ENCODE measurements around the gene OR6C65.
"Not testable (repeated sequence)": the region's sequence is repeated elsewhere in the genome, so short reads cannot be mapped to it uniquely, and the experiment has no call there.

OR6C65 gene

DNA sequence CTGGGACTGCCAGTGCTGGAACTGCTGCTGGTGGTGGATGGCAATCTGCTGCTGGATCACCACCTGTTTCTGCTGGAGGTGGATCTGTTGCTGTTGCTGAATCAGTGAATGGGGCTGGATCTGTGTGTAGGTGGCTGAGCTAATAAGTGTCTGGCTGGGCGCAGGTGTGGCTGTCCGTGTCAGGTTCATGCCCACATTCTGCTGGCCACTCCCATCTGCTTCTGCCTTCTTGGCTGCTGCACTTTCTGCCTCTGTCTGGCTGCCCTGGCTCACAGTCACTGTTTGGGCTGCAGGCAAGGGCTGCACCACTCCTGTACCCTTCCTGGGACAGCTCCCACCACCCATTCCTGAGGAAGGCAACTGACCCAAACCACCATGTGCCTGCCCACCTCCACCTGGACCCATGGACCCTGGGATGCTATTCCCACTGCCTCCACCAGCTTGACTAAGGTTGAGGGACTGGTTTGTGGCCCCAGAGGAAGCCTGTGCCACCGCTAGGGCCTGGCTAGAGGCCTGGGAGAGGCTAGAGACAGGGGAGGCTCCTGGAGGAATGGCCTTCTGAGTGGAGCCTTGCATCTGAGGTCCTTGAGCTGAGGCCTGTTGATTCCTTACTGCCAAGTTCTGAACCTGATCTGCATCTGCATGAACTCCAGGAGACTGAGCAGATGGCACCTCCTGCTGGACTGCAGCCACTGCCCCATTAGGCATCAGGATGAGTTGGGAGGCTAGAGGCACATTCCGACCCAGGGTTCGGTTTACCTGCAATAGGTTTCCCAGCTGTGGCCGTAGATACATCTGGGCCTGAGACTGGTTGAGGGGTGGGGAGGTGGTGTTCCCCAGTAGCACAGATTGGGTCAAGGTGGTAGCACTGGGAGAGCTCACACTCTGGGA is 13.4 kb downstream of the OR6C65 start:
- WGBS, 2 experiments (ENCODE audit: insufficient coverage in 2 of 2): 100% methylated on average over 1 of the region's 6 CpGs; no CpG with 5 or more reads in 1 of the 2 experiments
- H3K36me3 ChIP-seq (ENCODE audit: control insufficient read depth, insufficient read depth, low read length); H3K4me3 ChIP-seq (ENCODE audit: extremely low read depth, insufficient read depth, low read length, poor library complexity, severe bottlenecking): not testable (repeated sequence)

DNA sequence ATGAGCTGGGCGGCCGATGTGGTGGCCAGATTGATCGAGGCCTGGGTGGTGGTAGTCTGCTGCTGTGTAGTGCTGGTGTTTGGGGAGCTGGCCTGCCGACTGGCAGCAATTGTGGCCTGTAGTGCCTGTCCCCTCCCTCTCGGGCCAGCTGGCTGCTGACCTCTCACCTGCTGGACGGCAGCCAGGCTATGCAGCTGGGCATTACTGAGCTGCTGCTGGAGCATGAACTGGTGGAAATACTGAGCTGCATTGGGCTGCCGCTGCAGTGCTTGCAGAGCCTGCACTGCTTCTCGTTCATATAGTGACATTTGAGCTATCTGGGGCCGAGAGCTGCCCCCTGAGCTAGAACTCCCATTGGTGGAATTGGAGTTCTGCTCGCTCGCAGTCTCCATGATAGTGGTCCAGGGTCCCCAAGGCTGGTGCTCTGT is 14.1 kb downstream of the OR6C65 start:
- H3K36me3 ChIP-seq (ENCODE audit: control insufficient read depth, insufficient read depth, low read length); H3K4me1 ChIP-seq (ENCODE audit: control insufficient read depth, insufficient read depth, low read length, poor library complexity, severe bottlenecking); H3K9me3 ChIP-seq (ENCODE audit: control insufficient read depth, low read length); H3K27ac ChIP-seq (ENCODE audit: low read depth, low read length, severe bottlenecking); H3K4me3 ChIP-seq (ENCODE audit: extremely low read depth, insufficient read depth, low read length, poor library complexity, severe bottlenecking): not testable (repeated sequence)
- WGBS, 2 experiments (ENCODE audit: insufficient coverage in 2 of 2): 71 to 77% methylated on average over 4 to 5 of the region's 11 CpGs

More for the DNA sequence above, 13.4 kb downstream of the OR6C65 start:
- not testable (repeated sequence) for H3K4me1 ChIP-seq (ENCODE audit: control insufficient read depth, insufficient read depth, low read length, poor library complexity, severe bottlenecking); H3K9me3 ChIP-seq (ENCODE audit: control insufficient read depth, low read length); H3K27ac ChIP-seq (ENCODE audit: low read depth, low read length, severe bottlenecking)

- H3K27ac ChIP-seq (ENCODE audit: low read depth, low read length, severe bottlenecking); H3K9me3 ChIP-seq (ENCODE audit: control insufficient read depth, low read length); H3K4me1 ChIP-seq (ENCODE audit: control insufficient read depth, insufficient read depth, low read length, poor library complexity, severe bottlenecking); H3K36me3 ChIP-seq (ENCODE audit: control insufficient read depth, insufficient read depth, low read length); H3K4me3 ChIP-seq (ENCODE audit: extremely low read depth, insufficient read depth, low read length, poor library complexity, severe bottlenecking): not testable (repeated sequence)
- 60% methylated on average over 2 of the region's 34 CpGs; no CpG with 5 or more reads in 1 of the 2 experiments for WGBS, 2 experiments (ENCODE audit: insufficient coverage in 2 of 2)
These were observed 14.6 kb downstream of the OR6C65 start for GRCh38 chr12:55414889-55415288.

GRCh38 chr12:55416961-55417360 is 16.6 kb downstream of the OR6C65 start:
- Histone ChIP-seq H3K36me3 (ENCODE audit: control insufficient read depth, insufficient read depth, low read length) (no peaks in the 10 kb centered on the region), H3K9me3 (ENCODE audit: control insufficient read depth, low read length) (no peaks in the 10 kb centered on the region), H3K27ac (ENCODE audit: low read depth, low read length, severe bottlenecking) (no peak overlapping the region), H3K4me3 (ENCODE audit: extremely low read depth, insufficient read depth, low read length, poor library complexity, severe bottlenecking) (no peak overlapping the region), H3K4me1 (ENCODE audit: control insufficient read depth, insufficient read depth, low read length, poor library complexity, severe bottlenecking) (no peaks in the 10 kb centered on the region)
- no CpG with 5 or more reads among the region's 1 CpG for WGBS, 2 experiments (ENCODE audit: insufficient coverage in 2 of 2)

DNA sequence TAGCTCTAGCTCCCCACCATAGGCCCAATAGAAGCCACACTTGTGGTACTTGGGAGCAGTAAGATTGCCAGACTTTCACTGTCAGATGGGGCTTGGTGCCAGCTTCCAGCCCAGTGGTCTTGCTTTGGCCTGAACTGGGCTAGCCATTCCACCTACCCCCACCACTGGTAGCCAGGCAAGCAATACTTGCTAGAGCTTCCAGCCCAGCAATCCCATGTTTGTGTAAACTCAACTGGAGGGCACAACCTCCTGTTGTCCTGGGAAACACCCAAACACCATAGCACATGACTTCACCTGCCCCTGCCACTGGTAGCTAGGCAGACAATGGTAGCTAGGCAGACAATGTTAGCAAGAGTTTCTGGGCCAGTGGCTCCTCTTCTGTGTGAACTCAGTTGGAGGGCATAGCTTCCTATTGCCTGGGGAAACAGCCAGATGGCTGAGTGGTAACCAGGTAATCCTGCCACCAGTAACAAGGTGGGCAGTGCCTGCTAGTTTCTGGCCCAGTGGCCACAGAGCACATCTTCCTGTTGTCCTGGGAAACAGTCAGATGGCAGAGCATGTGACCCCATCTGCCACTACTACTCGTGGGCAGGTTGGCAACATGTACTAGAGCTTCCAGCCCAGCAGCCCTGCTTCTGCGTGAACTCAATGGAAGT is 20.1 kb downstream of the OR6C65 start:
- 75 to 100% methylated on average over 2 of the region's 2 CpGs for WGBS, 2 experiments (ENCODE audit: insufficient coverage in 2 of 2)
- H3K4me3 ChIP-seq (ENCODE audit: extremely low read depth, insufficient read depth, low read length, poor library complexity, severe bottlenecking): no peak overlapping the region
- no peaks in the 10 kb centered on the region for H3K4me1 ChIP-seq (ENCODE audit: control insufficient read depth, insufficient read depth, low read length, poor library complexity, severe bottlenecking)
- no peaks in the 10 kb centered on the region for H3K36me3 ChIP-seq (ENCODE audit: control insufficient read depth, insufficient read depth, low read length)
- no peaks in the 10 kb centered on the region for H3K9me3 ChIP-seq (ENCODE audit: control insufficient read depth, low read length)
- no peak overlapping the region for H3K27ac ChIP-seq (ENCODE audit: low read depth, low read length, severe bottlenecking)

DNA sequence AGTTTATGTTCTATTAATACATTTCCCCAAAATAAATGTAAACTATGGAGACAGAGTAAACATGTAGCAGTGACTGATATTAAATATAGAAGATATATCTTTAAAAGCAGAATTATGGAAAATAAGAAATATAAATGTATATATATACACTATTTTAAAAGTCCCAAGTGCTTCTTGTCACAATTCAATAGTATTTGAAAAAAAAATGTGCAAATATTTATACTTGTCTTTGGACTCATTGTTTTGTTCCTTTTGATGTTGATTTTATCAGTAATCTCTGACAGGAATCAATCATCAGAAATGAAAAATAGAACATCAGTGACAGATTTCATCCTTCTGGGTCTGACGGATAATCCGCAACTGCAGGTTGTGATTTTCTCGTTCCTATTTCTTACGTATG is 25.6 kb downstream of the OR6C65 start, which contains the start of gene OR6C76:
OR6C76 (plus strand) TSS at position 301 of the 400 bp plus-strand sequence; CDS start at position 301, 0 bp downstream.
- Histone ChIP-seq H3K4me3 (ENCODE audit: extremely low read depth, insufficient read depth, low read length, poor library complexity, severe bottlenecking) (no peak within 1 kb of the TSS), H3K9me3 (ENCODE audit: control insufficient read depth, low read length) (no peaks in the 10 kb centered on the region), H3K27ac (ENCODE audit: low read depth, low read length, severe bottlenecking) (no peak within 1 kb of the TSS), H3K36me3 (ENCODE audit: control insufficient read depth, insufficient read depth, low read length) (no peaks in the 10 kb centered on the region), H3K4me1 (ENCODE audit: control insufficient read depth, insufficient read depth, low read length, poor library complexity, severe bottlenecking) (no peaks in the 10 kb centered on the region)
- 89 to 92% methylated on average over 4 of the region's 4 CpGs for WGBS, 2 experiments (ENCODE audit: insufficient coverage in 2 of 2)

- H3K27ac ChIP-seq (ENCODE audit: low read depth, low read length, severe bottlenecking): no peak overlapping the region
- H3K9me3 ChIP-seq (ENCODE audit: control insufficient read depth, low read length): no peaks in the 10 kb centered on the region
- H3K36me3 ChIP-seq (ENCODE audit: control insufficient read depth, insufficient read depth, low read length): no peaks in the 10 kb centered on the region
- WGBS, 2 experiments (ENCODE audit: insufficient coverage in 2 of 2): no CpG with 5 or more reads among the region's 1 CpG
- H3K4me3 ChIP-seq (ENCODE audit: extremely low read depth, insufficient read depth, low read length, poor library complexity, severe bottlenecking): no peak overlapping the region
- H3K4me1 ChIP-seq (ENCODE audit: control insufficient read depth, insufficient read depth, low read length, poor library complexity, severe bottlenecking): no peaks in the 10 kb centered on the region
These were observed 28.3 kb downstream of the OR6C65 start for GRCh38 chr12:55428331-55429243.

- not testable (repeated sequence) for H3K9me3 ChIP-seq (ENCODE audit: control insufficient read depth, low read length); H3K27ac ChIP-seq (ENCODE audit: low read depth, low read length, severe bottlenecking); H3K4me1 ChIP-seq (ENCODE audit: control insufficient read depth, insufficient read depth, low read length, poor library complexity, severe bottlenecking); H3K36me3 ChIP-seq (ENCODE audit: control insufficient read depth, insufficient read depth, low read length); H3K4me3 ChIP-seq (ENCODE audit: extremely low read depth, insufficient read depth, low read length, poor library complexity, severe bottlenecking)
- WGBS, 2 experiments (ENCODE audit: insufficient coverage in 2 of 2): 92 to 100% methylated on average over 2 of the region's 5 CpGs
These were observed 40.9 kb downstream of the OR6C65 start for GRCh38 chr12:55441233-55441632.

DNA sequence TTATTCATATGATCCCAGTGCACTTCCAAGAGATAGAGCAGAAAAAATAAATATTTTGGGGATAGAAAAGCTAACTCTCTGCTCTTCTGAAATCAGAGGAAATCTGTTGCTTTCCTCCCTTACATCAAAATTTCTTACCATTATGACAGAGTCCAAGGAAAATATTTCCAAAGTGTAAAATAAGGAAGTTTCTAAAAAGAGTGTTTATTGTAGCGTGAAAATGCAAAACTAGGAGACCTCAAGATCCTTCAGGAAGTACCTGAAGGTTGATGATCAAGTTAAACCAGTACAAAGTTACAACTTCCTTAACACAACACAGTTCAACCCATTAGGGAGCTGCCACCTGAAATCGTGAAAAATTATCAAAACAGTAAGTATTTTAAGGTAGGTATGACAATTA is 43.4 kb downstream of the OR6C65 start, which contains the start of gene OR6C2:
OR6C2 (plus strand) TSS at position 301 of the 400 bp plus-strand sequence. CDS start 8,138 bp downstream, outside the sequence.
- Histone ChIP-seq H3K4me3 (ENCODE audit: extremely low read depth, insufficient read depth, low read length, poor library complexity, severe bottlenecking) (no peak within 1 kb of the TSS), H3K9me3 (ENCODE audit: control insufficient read depth, low read length) (peaks cover 4% of the 10 kb centered on the region), H3K27ac (ENCODE audit: low read depth, low read length, severe bottlenecking) (no peak within 1 kb of the TSS), H3K4me1 (ENCODE audit: control insufficient read depth, insufficient read depth, low read length, poor library complexity, severe bottlenecking) (no peaks in the 10 kb centered on the region), H3K36me3 (ENCODE audit: control insufficient read depth, insufficient read depth, low read length) (no peaks in the 10 kb centered on the region)
- no CpG with 5 or more reads among the region's 2 CpGs for WGBS, 2 experiments (ENCODE audit: insufficient coverage in 2 of 2)

DNA sequence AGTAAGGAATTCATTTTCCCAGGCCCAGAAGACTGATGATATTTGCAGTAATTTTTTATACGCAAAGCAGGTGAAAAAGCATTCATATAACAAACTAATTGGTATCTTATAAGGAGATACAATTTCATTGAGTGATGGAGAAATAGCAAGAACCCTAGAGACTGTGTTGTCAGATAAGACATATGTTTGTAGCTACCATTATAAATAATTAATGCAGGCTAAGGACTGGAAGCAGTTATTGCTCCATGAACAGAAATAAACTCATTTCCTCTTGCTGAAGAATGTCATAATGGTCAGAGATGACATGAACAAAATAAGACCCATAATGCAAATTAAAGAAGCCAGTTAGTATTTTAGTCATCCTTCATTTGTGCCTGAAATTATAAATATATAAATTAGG is 45.0 kb downstream of the OR6C65 start:
- H3K4me3 ChIP-seq (ENCODE audit: extremely low read depth, insufficient read depth, low read length, poor library complexity, severe bottlenecking): no peak overlapping the region
- H3K36me3 ChIP-seq (ENCODE audit: control insufficient read depth, insufficient read depth, low read length): no peaks in the 10 kb centered on the region
- H3K27ac ChIP-seq (ENCODE audit: low read depth, low read length, severe bottlenecking): no peak overlapping the region
- H3K9me3 ChIP-seq (ENCODE audit: control insufficient read depth, low read length): peaks cover 3% of the 10 kb centered on the region
- WGBS, 2 experiments (ENCODE audit: insufficient coverage in 2 of 2): no CpG with 5 or more reads among the region's 1 CpG
- H3K4me1 ChIP-seq (ENCODE audit: control insufficient read depth, insufficient read depth, low read length, poor library complexity, severe bottlenecking): no peaks in the 10 kb centered on the region

Data from mesodermal cell (in vitro differentiated cells).